Measurements from ENCODE around the gene LPIN2. TPM values are rescaled to one million over a fixed set of nuclear protein-coding genes. Genes with fewer than 3 reads are reported as not detected.
"Not testable (repeated sequence)": the region's sequence is repeated elsewhere in the genome, so short reads cannot be mapped to it uniquely, and the experiment has no call there.

Gene LPIN2
- polyA plus RNA-seq, 4 donors = 20.0 to 91.5 (median 62.4) TPM

DNA sequence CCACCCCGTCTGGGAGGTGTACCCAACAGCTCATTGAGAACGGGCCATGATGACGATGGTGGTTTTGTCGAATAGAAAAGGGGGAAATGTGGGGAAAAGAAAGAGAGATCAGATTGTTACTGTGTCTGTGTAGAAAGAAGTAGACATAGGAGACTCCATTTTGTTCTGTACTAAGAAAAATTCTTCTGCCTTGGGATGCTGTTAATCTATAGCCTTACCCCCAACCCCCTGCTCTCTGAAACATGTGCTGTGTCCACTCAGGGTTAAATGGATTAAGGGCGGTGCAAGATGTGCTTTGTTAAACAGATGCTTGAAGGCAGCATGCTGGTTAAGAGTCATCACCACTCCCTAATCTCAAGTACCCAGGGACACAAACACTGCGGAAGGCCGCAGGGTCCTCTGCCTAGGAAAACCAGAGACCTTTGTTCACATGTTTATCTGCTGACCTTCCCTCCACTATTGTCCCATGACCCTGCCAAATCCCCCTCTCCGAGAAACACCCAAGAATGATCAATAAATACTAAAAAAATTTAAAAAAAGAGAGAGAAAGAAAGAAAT, 37.0 kb upstream of the LPIN2 start:
- DNase-seq; FAIRE-seq; H3K4me3 ChIP-seq (ENCODE audit: low read depth in 1 of 3, low read length in 3 of 3); H3K9me3 ChIP-seq (ENCODE audit: control insufficient read depth in 2 of 2, insufficient read depth in 1 of 2, low read depth in 1 of 2, low read length in 1 of 2); H3K27me3 ChIP-seq (ENCODE audit: control insufficient read depth in 3 of 3, insufficient read depth in 3 of 3, low read length in 3 of 3); H3K36me3 ChIP-seq (ENCODE audit: control insufficient read depth in 3 of 3, insufficient read depth in 2 of 3, low read depth in 1 of 3, low read length in 3 of 3): not testable (repeated sequence)
- Histone ChIP-seq H3K27ac (ENCODE audit: low read depth in 1 of 3, low read length in 2 of 3) (peak overlapping the region in 1 of 3 donors; percentile 92), H3K4me1 (ENCODE audit: control insufficient read depth in 3 of 3, insufficient read depth in 2 of 3, low read depth in 1 of 3, low read length in 2 of 3) (peaks cover 0 to 41% (median 2%) of the 10 kb centered on the region in 3 donors)
- WGBS, 3 donors = 44 to 69% (median 55%) methylated on average over 1 to 3 of the region's 8 CpGs

DNA sequence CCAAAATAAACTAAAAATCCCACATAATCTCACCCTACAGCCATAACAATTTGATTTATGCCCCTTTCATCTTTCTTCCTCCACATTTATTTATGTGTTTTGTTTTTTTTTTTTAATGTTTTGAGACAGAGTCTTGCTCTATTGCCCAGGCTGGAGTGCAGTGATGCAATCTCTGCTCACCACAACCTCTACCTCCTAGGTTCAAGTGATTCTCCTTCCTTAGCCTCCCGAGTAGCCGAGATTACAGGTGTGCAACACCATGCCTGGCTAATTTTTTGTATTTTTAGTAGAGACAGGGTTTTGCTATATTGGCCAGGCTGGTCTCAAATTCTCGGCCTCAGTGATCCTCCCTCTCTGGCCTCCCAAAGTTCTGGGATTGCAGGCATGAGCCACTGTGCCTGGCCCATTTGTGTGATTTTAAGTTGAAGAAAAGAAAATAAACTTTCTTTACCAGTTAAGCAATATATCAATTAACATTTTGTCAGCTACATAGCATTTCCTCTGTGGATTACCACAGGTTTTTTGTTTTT, 35.9 kb upstream of the LPIN2 start:
- DNase-seq (no peak), FAIRE-seq (no peak)
- Histone ChIP-seq H3K36me3 (ENCODE audit: control insufficient read depth in 3 of 3, insufficient read depth in 2 of 3, low read depth in 1 of 3, low read length in 3 of 3) (no peaks in the 10 kb centered on the region), H3K4me1 (ENCODE audit: control insufficient read depth in 3 of 3, insufficient read depth in 2 of 3, low read depth in 1 of 3, low read length in 2 of 3) (peaks cover 0 to 47% (median 3%) of the 10 kb centered on the region in 3 donors), H3K27ac (ENCODE audit: low read depth in 1 of 3, low read length in 2 of 3) (no peak overlapping the region), H3K4me3 (ENCODE audit: low read depth in 1 of 3, low read length in 3 of 3) (no peak overlapping the region), H3K9me3 (ENCODE audit: control insufficient read depth in 2 of 2, insufficient read depth in 1 of 2, low read depth in 1 of 2, low read length in 1 of 2) (no peaks in the 10 kb centered on the region), H3K27me3 (ENCODE audit: control insufficient read depth in 3 of 3, insufficient read depth in 3 of 3, low read length in 3 of 3) (no peaks in the 10 kb centered on the region)
- 94 to 100% (median 95%) methylated on average over 3 of the region's 3 CpGs for WGBS, 3 donors

GRCh38 chr18:3048121-3048520, 35.2 kb upstream of the LPIN2 start:
- 52 to 87% (median 69%) methylated on average over 6 of the region's 6 CpGs for WGBS, 3 donors

DNA sequence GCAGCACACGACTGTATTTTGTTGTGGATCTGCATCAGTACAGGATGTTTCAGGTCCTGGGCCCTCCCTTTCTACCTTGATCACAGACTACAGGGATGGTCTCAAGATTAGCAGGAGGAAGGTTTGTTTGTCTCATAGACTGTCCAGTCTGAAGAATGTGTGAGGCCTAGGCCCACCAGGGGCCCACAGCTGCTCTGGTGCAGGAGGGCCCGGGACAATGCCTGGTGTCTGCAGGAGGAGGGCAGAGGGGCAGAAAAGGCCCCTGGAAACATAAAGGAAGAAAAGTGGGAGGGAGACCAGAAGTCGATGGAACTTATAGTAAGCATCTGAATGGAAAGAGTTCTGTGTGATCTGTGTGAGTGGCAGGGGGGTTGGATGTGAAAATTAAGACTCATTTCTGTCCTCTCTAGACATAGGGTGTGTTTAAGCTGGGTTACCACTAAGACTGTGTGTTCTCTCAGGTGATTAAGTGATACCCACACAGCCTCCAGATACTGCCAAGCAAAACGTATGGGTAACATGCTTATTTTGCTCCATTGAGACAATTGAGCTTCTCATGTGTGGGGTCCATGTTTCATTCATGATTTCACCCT, 33.4 kb upstream of the LPIN2 start:
- no peaks in the 10 kb centered on the region for H3K27me3 ChIP-seq (ENCODE audit: control insufficient read depth in 3 of 3, insufficient read depth in 3 of 3, low read length in 3 of 3)
- peak overlapping the region in 1 of 3 donors; percentile 90 for H3K27ac ChIP-seq (ENCODE audit: low read depth in 1 of 3, low read length in 2 of 3)
- DNase-seq (no peak), FAIRE-seq (no peak)
- peaks cover 3 to 48% (median 6%) of the 10 kb centered on the region in 3 donors for H3K4me1 ChIP-seq (ENCODE audit: control insufficient read depth in 3 of 3, insufficient read depth in 2 of 3, low read depth in 1 of 3, low read length in 2 of 3)
- H3K9me3 ChIP-seq (ENCODE audit: control insufficient read depth in 2 of 2, insufficient read depth in 1 of 2, low read depth in 1 of 2, low read length in 1 of 2) = no peaks in the 10 kb centered on the region
- H3K4me3 ChIP-seq (ENCODE audit: low read depth in 1 of 3, low read length in 3 of 3) = no peak overlapping the region
- 65 to 74% (median 67%) methylated on average over 4 of the region's 4 CpGs for WGBS, 3 donors
- H3K36me3 ChIP-seq (ENCODE audit: control insufficient read depth in 3 of 3, insufficient read depth in 2 of 3, low read depth in 1 of 3, low read length in 3 of 3) = no peaks in the 10 kb centered on the region

More at GRCh38 chr18:3048121-3048520, 35.2 kb upstream of the LPIN2 start:
- H3K4me1 ChIP-seq (ENCODE audit: control insufficient read depth in 3 of 3, insufficient read depth in 2 of 3, low read depth in 1 of 3, low read length in 2 of 3) = peaks cover 0 to 52% (median 3%) of the 10 kb centered on the region in 3 donors
- H3K4me3 ChIP-seq (ENCODE audit: low read depth in 1 of 3, low read length in 3 of 3) = no peak overlapping the region
- no peaks in the 10 kb centered on the region for H3K36me3 ChIP-seq (ENCODE audit: control insufficient read depth in 3 of 3, insufficient read depth in 2 of 3, low read depth in 1 of 3, low read length in 3 of 3)
- H3K27me3 ChIP-seq (ENCODE audit: control insufficient read depth in 3 of 3, insufficient read depth in 3 of 3, low read length in 3 of 3) = no peaks in the 10 kb centered on the region
- no peaks in the 10 kb centered on the region for H3K9me3 ChIP-seq (ENCODE audit: control insufficient read depth in 2 of 2, insufficient read depth in 1 of 2, low read depth in 1 of 2, low read length in 1 of 2)
- no peak overlapping the region for H3K27ac ChIP-seq (ENCODE audit: low read depth in 1 of 3, low read length in 2 of 3)
- DNase-seq = no peak
- FAIRE-seq = no peak

GRCh38 chr18:3044931-3045698, 32.2 kb upstream of the LPIN2 start:
- Histone ChIP-seq H3K36me3 (ENCODE audit: control insufficient read depth in 3 of 3, insufficient read depth in 2 of 3, low read depth in 1 of 3, low read length in 3 of 3) (no peaks in the 10 kb centered on the region), H3K27ac (ENCODE audit: low read depth in 1 of 3, low read length in 2 of 3) (peak overlapping the region; percentile 80 to 90 (median 88)), H3K4me1 (ENCODE audit: control insufficient read depth in 3 of 3, insufficient read depth in 2 of 3, low read depth in 1 of 3, low read length in 2 of 3) (peaks cover 3 to 44% (median 6%) of the 10 kb centered on the region in 3 donors), H3K9me3 (ENCODE audit: control insufficient read depth in 2 of 2, insufficient read depth in 1 of 2, low read depth in 1 of 2, low read length in 1 of 2) (no peaks in the 10 kb centered on the region), H3K4me3 (ENCODE audit: low read depth in 1 of 3, low read length in 3 of 3) (no peak overlapping the region), H3K27me3 (ENCODE audit: control insufficient read depth in 3 of 3, insufficient read depth in 3 of 3, low read length in 3 of 3) (no peaks in the 10 kb centered on the region)
- DNase-seq (peak; percentile 87 to 90), FAIRE-seq (no peak)
- 10 to 27% (median 22%) methylated on average over 12 of the region's 12 CpGs for WGBS, 3 donors

- H3K4me3 ChIP-seq (ENCODE audit: low read depth in 1 of 3, low read length in 3 of 3) = no peak overlapping the region
- peak; percentile 73 to 87 for DNase-seq
- peak overlapping the region; percentile 62 to 72 (median 67) for H3K27ac ChIP-seq (ENCODE audit: low read depth in 1 of 3, low read length in 2 of 3)
- WGBS, 3 donors = 15 to 64% (median 23%) methylated on average over 2 of the region's 2 CpGs
- FAIRE-seq = no peak
- H3K36me3 ChIP-seq (ENCODE audit: control insufficient read depth in 3 of 3, insufficient read depth in 2 of 3, low read depth in 1 of 3, low read length in 3 of 3) = no peaks in the 10 kb centered on the region
- no peaks in the 10 kb centered on the region for H3K27me3 ChIP-seq (ENCODE audit: control insufficient read depth in 3 of 3, insufficient read depth in 3 of 3, low read length in 3 of 3)
- H3K9me3 ChIP-seq (ENCODE audit: control insufficient read depth in 2 of 2, insufficient read depth in 1 of 2, low read depth in 1 of 2, low read length in 1 of 2) = no peaks in the 10 kb centered on the region
- H3K4me1 ChIP-seq (ENCODE audit: control insufficient read depth in 3 of 3, insufficient read depth in 2 of 3, low read depth in 1 of 3, low read length in 2 of 3) = peaks cover 3 to 46% (median 6%) of the 10 kb centered on the region in 3 donors
These were observed 29.4 kb upstream of the LPIN2 start for GRCh38 chr18:3042379-3042778.

DNA sequence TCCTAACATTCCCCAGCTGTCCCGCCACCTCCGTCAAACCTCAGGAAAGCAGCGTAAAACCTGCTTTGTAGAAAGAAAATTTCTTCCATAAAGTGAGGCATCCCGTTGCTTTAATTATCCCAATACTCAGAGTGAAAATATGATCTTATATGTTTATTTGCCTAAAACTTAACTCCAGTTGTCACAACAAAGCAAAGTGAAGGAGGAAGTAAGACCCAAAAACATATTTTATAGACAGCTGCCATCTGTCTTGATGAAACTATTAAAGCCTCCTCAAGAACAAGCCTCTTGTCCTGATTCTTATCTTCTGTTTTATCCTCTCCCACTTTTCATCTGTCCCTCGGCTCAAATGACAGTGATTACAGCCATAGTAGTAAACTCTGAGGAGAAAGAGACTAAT, 28.9 kb upstream of the LPIN2 start:
- Histone ChIP-seq H3K36me3 (ENCODE audit: control insufficient read depth in 3 of 3, insufficient read depth in 2 of 3, low read depth in 1 of 3, low read length in 3 of 3) (no peaks in the 10 kb centered on the region), H3K4me1 (ENCODE audit: control insufficient read depth in 3 of 3, insufficient read depth in 2 of 3, low read depth in 1 of 3, low read length in 2 of 3) (peaks cover 3 to 46% (median 6%) of the 10 kb centered on the region in 3 donors), H3K27me3 (ENCODE audit: control insufficient read depth in 3 of 3, insufficient read depth in 3 of 3, low read length in 3 of 3) (no peaks in the 10 kb centered on the region), H3K27ac (ENCODE audit: low read depth in 1 of 3, low read length in 2 of 3) (peak overlapping the region; percentile 62 to 72 (median 67)), H3K4me3 (ENCODE audit: low read depth in 1 of 3, low read length in 3 of 3) (no peak overlapping the region), H3K9me3 (ENCODE audit: control insufficient read depth in 2 of 2, insufficient read depth in 1 of 2, low read depth in 1 of 2, low read length in 1 of 2) (no peaks in the 10 kb centered on the region)
- DNase-seq (no peak), FAIRE-seq (no peak)
- WGBS, 3 donors = 65 to 74% (median 68%) methylated on average over 5 of the region's 5 CpGs

GRCh38 chr18:3040881-3041280, 27.9 kb upstream of the LPIN2 start:
- no peaks in the 10 kb centered on the region for H3K9me3 ChIP-seq (ENCODE audit: control insufficient read depth in 2 of 2, insufficient read depth in 1 of 2, low read depth in 1 of 2, low read length in 1 of 2)
- WGBS, 3 donors = 90 to 95% (median 95%) methylated on average over 8 of the region's 8 CpGs
- no peak for FAIRE-seq
- H3K27ac ChIP-seq (ENCODE audit: low read depth in 1 of 3, low read length in 2 of 3) = no peak overlapping the region
- no peaks in the 10 kb centered on the region for H3K27me3 ChIP-seq (ENCODE audit: control insufficient read depth in 3 of 3, insufficient read depth in 3 of 3, low read length in 3 of 3)
- peaks cover 3 to 36% (median 6%) of the 10 kb centered on the region in 3 donors for H3K4me1 ChIP-seq (ENCODE audit: control insufficient read depth in 3 of 3, insufficient read depth in 2 of 3, low read depth in 1 of 3, low read length in 2 of 3)
- no peak overlapping the region for H3K4me3 ChIP-seq (ENCODE audit: low read depth in 1 of 3, low read length in 3 of 3)
- H3K36me3 ChIP-seq (ENCODE audit: control insufficient read depth in 3 of 3, insufficient read depth in 2 of 3, low read depth in 1 of 3, low read length in 3 of 3) = no peaks in the 10 kb centered on the region
- no peak for DNase-seq
